B cell (primary cell): ENCODE results near the gene CTSO.

Experiments
- CTCF ChIP-seq: fragments of 200-600 bp; IDR thresholded peaks from one replicate; pipeline ENCODE4 v1.8.0; 2022; ENCODE audit warnings: antibody characterized with exemption, mild to moderate bottlenecking
- EZH2 ChIP-seq: IDR thresholded peaks from 2 replicates; pipeline ENCODE4 v1.6.1; 2012; ENCODE audit warnings: borderline replicate concordance, low read depth, mild to moderate bottlenecking, moderate library complexity, low read length; ENCODE audit not compliant: insufficient read depth, poor library complexity, severe bottlenecking

- TF ChIP-seq CTCF (no peak), EZH2 (no peak)
These were observed 53.8 kb downstream of the CTSO start for GRCh38 chr4:155899891-155900290.
